RWPE2 (cell line): ENCODE measurements around the gene STOML1.

Experiments used
- ATAC-seq: fragments of 200-7000 bp; cut with Tn5 transposase; 3 replicates; pipeline ENCODE4 v1.9.1; 2021; ENCODE audit warnings: low read depth
- DNase-seq: peaks from one replicate; pipeline ENCODE4 v3.0.0-alpha.2; 2020; ENCODE audit warnings: low spot score
- H3K27ac ChIP-seq: fragments of 450-650 bp; 2 replicates; pipeline ENCODE4 v1.5.1; 2017; ENCODE audit warnings: mild to moderate bottlenecking; ENCODE audit not compliant: poor library complexity, severe bottlenecking
- H3K27me3 ChIP-seq: fragments of 250-450 bp; sonication (Bioruptor Pico); 2 replicates; pipeline ENCODE4 v1.5.1; 2021; ENCODE audit warnings: mild to moderate bottlenecking, moderate library complexity; ENCODE audit not compliant: insufficient read depth, poor library complexity, severe bottlenecking
- H3K36me3 ChIP-seq: fragments of 250-450 bp; sonication (Bioruptor Pico); 2 replicates; pipeline ENCODE4 v1.5.1; 2020; ENCODE audit warnings: low read depth, mild to moderate bottlenecking, moderate library complexity
- H3K4me1 ChIP-seq: fragments of 250-450 bp; sonication (Bioruptor Pico); 2 replicates; pipeline ENCODE4 v1.5.1; 2021; ENCODE audit warnings: mild to moderate bottlenecking, moderate library complexity; ENCODE audit not compliant: insufficient read depth, poor library complexity, severe bottlenecking
- H3K4me3 ChIP-seq: fragments of 250-450 bp; sonication (Bioruptor Pico); 2 replicates; pipeline ENCODE4 v1.5.1; 2021; ENCODE audit warnings: mild to moderate bottlenecking, moderate library complexity; ENCODE audit not compliant: severe bottlenecking
- H3K9me3 ChIP-seq: fragments of 250-450 bp; sonication (Bioruptor Pico); 2 replicates; pipeline ENCODE4 v1.5.1; 2021; ENCODE audit warnings: mild to moderate bottlenecking, moderate library complexity; ENCODE audit not compliant: severe bottlenecking
- TF ChIP-seq, protein P1 (sequence below): fragments of 450-650 bp; IDR thresholded peaks from one replicate; pipeline ENCODE4 v1.5.1; 2017; ENCODE audit warnings: mild to moderate bottlenecking, moderate library complexity; ENCODE audit not compliant: poor library complexity, severe bottlenecking

STOML1 gene

GRCh38 chr15:74034206-74034755 lies 42.2 kb upstream of the STOML1 start:
- ATAC-seq (no peak), DNase-seq (no peak)
- H3K4me3 ChIP-seq, result no peak overlapping the region
- H3K9me3 ChIP-seq, result no peaks in the 10 kb centered on the region
- TF ChIP-seq, protein P1, sequence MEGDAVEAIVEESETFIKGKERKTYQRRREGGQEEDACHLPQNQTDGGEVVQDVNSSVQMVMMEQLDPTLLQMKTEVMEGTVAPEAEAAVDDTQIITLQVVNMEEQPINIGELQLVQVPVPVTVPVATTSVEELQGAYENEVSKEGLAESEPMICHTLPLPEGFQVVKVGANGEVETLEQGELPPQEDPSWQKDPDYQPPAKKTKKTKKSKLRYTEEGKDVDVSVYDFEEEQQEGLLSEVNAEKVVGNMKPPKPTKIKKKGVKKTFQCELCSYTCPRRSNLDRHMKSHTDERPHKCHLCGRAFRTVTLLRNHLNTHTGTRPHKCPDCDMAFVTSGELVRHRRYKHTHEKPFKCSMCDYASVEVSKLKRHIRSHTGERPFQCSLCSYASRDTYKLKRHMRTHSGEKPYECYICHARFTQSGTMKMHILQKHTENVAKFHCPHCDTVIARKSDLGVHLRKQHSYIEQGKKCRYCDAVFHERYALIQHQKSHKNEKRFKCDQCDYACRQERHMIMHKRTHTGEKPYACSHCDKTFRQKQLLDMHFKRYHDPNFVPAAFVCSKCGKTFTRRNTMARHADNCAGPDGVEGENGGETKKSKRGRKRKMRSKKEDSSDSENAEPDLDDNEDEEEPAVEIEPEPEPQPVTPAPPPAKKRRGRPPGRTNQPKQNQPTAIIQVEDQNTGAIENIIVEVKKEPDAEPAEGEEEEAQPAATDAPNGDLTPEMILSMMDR, result no peak
- H3K27me3 ChIP-seq, result no peaks in the 10 kb centered on the region
- H3K36me3 ChIP-seq, result peaks cover 41% of the 10 kb centered on the region
- no peaks in the 10 kb centered on the region for H3K4me1 ChIP-seq
- H3K27ac ChIP-seq, result no peak overlapping the region

GRCh38 chr15:74032606-74033561 lies 40.8 kb upstream of the STOML1 start:
- Histone ChIP-seq H3K27ac (no peak overlapping the region), H3K4me1 (no peaks in the 10 kb centered on the region), H3K36me3 (peaks cover 55% of the 10 kb centered on the region), H3K9me3 (no peaks in the 10 kb centered on the region), H3K4me3 (no peak overlapping the region), H3K27me3 (no peaks in the 10 kb centered on the region)
- TF ChIP-seq, protein P1, result no peak
- no peak for DNase-seq
- ATAC-seq, result no peak

DNA sequence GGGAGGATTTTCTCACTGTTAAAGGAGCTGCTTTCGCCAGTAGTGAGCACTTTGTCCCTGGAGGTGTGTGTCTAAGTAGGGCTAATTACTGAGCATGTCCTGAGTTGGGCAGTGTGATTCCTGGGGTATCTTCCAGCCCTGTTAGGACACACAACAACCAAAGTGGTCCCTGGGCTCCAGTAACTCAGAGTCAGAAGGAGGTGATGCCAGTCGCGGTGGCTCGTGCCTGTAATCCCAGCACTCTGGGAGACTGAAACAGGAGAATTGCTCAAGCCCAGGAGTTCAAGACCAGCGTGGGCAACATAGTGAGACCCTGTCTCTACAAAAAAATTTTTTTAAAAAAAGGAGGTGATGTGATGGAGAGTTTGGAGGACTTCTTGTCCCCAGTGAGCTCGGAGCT lies 40.0 kb upstream of the STOML1 start:
- Histone ChIP-seq H3K27ac (no peak overlapping the region), H3K36me3 (peaks cover 63% of the 10 kb centered on the region), H3K4me3 (no peak overlapping the region), H3K4me1 (no peaks in the 10 kb centered on the region), H3K27me3 (no peaks in the 10 kb centered on the region), H3K9me3 (no peaks in the 10 kb centered on the region)
- DNase-seq, result no peak
- no peak for ATAC-seq
- TF ChIP-seq, protein P1, result no peak

DNA sequence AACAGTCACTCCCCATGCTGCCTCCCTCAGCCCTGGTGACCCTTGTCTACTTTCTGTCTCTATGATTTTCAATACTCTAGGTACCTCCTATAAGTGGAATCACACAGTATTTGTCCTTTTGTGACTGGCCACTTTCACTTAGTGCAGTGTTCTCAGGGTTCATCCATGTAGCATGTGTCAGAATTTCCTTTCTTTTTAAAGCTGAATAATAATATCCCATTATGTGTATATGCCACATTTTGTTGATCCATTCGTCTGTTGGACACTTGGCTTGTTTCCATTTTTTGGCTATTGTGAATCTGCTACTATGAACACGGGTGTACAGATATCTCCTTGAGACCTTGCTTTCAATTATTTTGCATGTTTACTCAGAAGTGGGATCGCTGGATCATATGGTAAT lies 36.6 kb upstream of the STOML1 start:
- DNase-seq (no peak), ATAC-seq (no peak)
- no peak overlapping the region for H3K27ac ChIP-seq
- no peaks in the 10 kb centered on the region for H3K4me1 ChIP-seq
- no peak overlapping the region for H3K4me3 ChIP-seq
- H3K36me3 ChIP-seq, result peaks cover 82% of the 10 kb centered on the region
- H3K9me3 ChIP-seq, result no peaks in the 10 kb centered on the region
- no peaks in the 10 kb centered on the region for H3K27me3 ChIP-seq
- TF ChIP-seq, protein P1, result no peak

DNA sequence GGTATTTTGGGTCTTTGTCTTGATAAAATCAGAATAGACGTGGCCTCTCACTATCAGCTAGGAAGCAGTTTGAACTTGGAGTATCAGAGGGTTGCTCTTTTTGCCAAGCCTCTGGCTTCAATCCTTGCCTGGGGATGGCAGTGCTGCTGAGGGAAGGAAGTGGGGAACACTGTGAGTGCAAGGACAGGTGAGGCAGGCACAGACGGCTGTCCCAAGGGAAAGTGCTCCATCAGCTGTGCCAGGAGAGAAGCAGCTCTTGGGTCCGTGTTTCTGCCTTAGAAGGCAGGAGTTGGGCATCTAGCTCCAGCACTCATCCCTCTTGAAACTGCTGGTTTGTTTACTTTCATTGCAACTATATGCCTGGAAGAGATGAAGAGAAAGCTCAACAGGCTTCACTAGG lies 35.6 kb upstream of the STOML1 start:
- TF ChIP-seq, protein P1, result no peak
- Histone ChIP-seq H3K4me3 (no peak overlapping the region), H3K36me3 (peaks cover 82% of the 10 kb centered on the region), H3K4me1 (no peaks in the 10 kb centered on the region), H3K27ac (no peak overlapping the region), H3K27me3 (no peaks in the 10 kb centered on the region), H3K9me3 (no peaks in the 10 kb centered on the region)
- DNase-seq (no peak), ATAC-seq (no peak)
